ENCODE data around the gene TUBGCP2.

Gene TUBGCP2

GRCh38 chr10:133292919-133293809 is 15.5 kb downstream of the TUBGCP2 start:
- H3K4me3 ChIP-seq (ENCODE audit: low read length) = no peak overlapping the region
- TF ChIP-seq ZNF274 (IDR thresholded peaks at IDR 0.05; ENCODE audit: low read depth, low read length) = no peak

- no peak overlapping the region for H3K4me3 ChIP-seq (ENCODE audit: low read length)
- TF ChIP-seq ZNF274 (IDR thresholded peaks at IDR 0.05; ENCODE audit: low read depth, low read length) = no peak
Observed at GRCh38 chr10:133289761-133290160, 18.9 kb downstream of the TUBGCP2 start.

- no peak for TF ChIP-seq ZNF274 (IDR thresholded peaks at IDR 0.05; ENCODE audit: low read depth, low read length)
- no peak overlapping the region for H3K4me3 ChIP-seq (ENCODE audit: low read length)
Observed at GRCh38 chr10:133287832-133288500, 20.7 kb downstream of the TUBGCP2 start.

DNA sequence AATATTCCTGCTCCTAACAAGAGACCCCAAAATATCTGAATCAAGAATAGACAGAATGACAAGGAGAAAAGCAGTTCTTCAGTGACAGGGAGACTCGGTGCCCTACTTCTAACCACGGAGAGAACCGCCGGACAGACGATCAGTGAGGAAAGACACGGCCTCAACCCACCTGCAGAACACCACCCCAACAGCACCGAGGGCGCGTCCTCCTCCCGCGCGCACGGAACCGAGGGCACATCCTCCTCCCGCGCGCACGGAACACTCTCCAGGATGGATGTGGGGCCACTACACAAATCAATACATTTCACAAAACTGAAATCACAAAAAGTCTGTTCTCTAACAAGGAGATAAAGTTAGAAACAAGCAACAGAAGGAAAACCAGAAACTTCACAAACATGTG is 22.3 kb downstream of the TUBGCP2 start:
- H3K4me3 ChIP-seq (ENCODE audit: low read length) = no peak overlapping the region
- no peak for TF ChIP-seq ZNF274 (IDR thresholded peaks at IDR 0.05; ENCODE audit: low read depth, low read length)

GRCh38 chr10:133285217-133285616 is 23.5 kb downstream of the TUBGCP2 start:
- no peak overlapping the region for H3K4me3 ChIP-seq (ENCODE audit: low read length)
- TF ChIP-seq ZNF274 (IDR thresholded peaks at IDR 0.05; ENCODE audit: low read depth, low read length) = no peak

- H3K4me3 ChIP-seq (ENCODE audit: low read length) = no peak overlapping the region
- no peak for TF ChIP-seq ZNF274 (IDR thresholded peaks at IDR 0.05; ENCODE audit: low read depth, low read length)
Observed at GRCh38 chr10:133283931-133284330, 24.7 kb downstream of the TUBGCP2 start.

DNA sequence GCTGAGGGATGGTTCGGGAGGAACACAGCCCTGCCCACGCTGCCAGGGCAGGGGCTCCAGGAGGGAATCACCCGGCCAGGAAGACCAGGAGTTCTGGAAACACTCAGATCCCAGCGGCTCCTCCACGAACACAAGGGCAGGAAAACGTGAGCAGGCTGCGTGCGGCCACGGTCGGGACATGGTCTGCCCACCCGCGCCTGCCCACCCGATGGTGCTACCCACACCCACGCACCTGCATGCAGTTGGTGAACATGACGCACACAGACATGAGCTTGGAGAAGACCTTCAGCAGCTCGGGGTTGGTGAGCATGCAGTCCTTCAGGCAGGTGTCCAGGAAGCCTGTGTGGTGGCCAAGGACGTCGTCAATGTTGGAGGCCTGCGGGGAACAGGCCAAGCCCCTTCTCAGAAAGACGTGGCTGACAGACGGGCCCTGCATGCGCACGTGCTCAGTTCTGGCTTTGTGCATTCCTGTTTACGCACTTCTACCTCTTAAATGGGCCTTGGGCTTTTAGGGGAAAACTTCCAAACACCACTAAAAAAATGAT is 25.8 kb downstream of the TUBGCP2 start:
- no peak for TF ChIP-seq ZNF274 (IDR thresholded peaks at IDR 0.05; ENCODE audit: low read depth, low read length)
- no peak overlapping the region for H3K4me3 ChIP-seq (ENCODE audit: low read length)

DNA sequence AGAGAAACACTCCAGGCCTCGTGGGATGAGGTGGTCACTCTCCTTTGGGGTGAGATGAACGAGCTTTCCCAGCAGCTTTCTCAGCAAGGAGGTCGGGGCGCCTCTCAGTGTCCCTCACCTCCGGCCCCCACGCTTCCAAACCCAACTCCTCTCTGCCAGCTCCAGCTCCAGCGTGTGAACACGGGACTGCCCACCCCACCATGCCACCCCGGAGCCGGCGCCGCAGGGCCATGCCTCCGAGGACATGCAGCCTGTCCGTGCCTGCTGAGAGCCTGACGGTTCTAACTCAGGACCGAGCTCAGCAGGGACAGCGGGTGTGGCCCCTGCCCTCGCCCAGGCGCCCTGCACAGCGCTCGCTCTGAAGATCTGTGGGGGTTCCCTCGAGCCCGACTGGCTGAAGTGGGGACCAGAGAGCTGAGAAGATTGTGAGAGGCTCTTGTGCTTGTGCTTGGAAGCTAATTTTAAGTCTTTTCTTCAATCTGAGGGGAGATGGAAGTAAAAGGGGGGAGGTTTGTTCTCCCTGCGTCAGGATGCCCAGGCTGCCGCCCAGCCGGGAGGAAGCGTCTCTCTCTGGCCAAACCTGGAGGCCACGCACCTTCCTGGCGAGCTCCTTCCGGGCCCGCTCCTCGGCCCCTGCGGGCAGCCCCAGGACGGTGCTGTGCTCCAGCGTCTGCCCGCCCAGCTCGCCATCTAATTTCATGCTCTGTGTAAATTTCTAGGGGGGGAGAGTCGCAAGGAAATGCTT is 26.9 kb downstream of the TUBGCP2 start:
- no peak overlapping the region for H3K4me3 ChIP-seq (ENCODE audit: low read length)
- TF ChIP-seq ZNF274 (IDR thresholded peaks at IDR 0.05; ENCODE audit: low read depth, low read length) = no peak

DNA sequence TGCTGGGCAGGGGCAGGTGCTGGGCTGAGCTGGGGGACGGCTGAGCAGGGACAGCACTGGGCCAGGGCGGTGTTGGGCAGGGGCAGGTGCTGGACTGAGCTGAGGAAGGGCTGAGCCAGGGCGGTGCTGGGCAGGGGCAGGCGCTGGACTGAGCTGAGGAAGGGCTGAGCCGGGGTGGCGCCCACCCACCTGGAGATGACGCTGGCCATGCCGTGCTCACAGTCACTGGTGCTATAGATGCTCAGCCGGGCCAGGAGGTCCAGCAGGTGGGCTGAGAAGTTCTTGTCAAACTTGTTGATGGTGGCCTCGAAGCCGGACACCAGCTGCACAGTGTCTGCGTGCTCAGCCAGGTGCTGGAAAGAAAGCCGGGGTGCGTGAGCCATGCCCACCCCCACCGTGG is 27.6 kb downstream of the TUBGCP2 start:
- TF ChIP-seq ZNF274 (IDR thresholded peaks at IDR 0.05; ENCODE audit: low read depth, low read length) = no peak

DNA sequence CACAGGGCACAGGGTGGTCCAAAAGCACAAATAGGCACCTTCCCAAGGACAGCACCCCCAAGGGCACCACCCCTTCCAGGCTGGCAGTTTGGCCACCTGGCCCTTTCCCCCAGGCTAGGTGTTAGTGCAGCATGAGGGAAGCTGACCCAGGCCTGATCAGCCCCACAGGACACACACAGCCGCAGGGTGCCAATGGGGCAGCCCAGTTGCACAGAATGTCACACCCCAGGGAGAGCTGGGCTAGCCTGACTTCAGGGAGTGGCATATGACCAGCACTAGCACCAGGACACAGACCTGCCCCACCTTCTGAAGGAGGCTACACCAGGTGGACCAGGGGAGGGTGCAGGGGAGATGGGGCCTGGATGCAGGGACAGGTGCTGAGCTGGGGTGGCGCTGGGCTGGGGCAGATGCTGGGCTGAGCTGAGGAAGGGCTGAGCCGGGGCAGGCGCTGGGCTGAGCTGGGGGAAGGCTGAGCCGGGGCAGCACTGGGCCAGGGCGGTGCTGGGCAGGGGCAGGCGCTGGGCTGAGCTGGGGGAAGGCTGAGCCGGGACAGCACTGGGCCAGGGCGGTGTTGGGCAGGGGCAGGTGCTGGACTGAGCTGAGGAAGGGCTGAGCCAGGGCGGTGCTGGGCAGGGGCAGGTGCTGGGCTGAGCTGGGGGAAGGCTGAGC is 28.1 kb downstream of the TUBGCP2 start:
- no peak for TF ChIP-seq ZNF274 (IDR thresholded peaks at IDR 0.05; ENCODE audit: low read depth, low read length)
- H3K4me3 ChIP-seq (ENCODE audit: low read length) = no peak overlapping the region

More for the DNA sequence above, 27.6 kb downstream of the TUBGCP2 start:
- H3K4me3 ChIP-seq (ENCODE audit: low read length) = no peak overlapping the region

- no peak for TF ChIP-seq ZNF274 (IDR thresholded peaks at IDR 0.05; ENCODE audit: low read depth, low read length)
- H3K4me3 ChIP-seq (ENCODE audit: low read length) = no peak overlapping the region
Observed at GRCh38 chr10:133279326-133280226, 29.1 kb downstream of the TUBGCP2 start.

GRCh38 chr10:133278577-133279265 is 30.0 kb downstream of the TUBGCP2 start:
- H3K4me3 ChIP-seq (ENCODE audit: low read length) = no peak overlapping the region
- no peak for TF ChIP-seq ZNF274 (IDR thresholded peaks at IDR 0.05; ENCODE audit: low read depth, low read length)
